Astrocyte (in vitro differentiated cells and primary cell): ENCODE data around the gene URM1. TPM values are rescaled to one million over a fixed set of nuclear protein-coding genes. Genes with fewer than 3 reads are reported as not detected.

Experiments used
- DNase-seq: peaks from one replicate; pipeline ENCODE4 v3.0.0-alpha.2; 2010; ENCODE audit warnings: low read depth
- FAIRE-seq: peaks from 2 replicates; lab custom pipeline; 2011; peaks lifted over from hg19 to GRCh38; lab: Jason Lieb, UNC
- H2AFZ ChIP-seq: 2 replicates; pipeline ENCODE4 v1.6.0; 2012; ENCODE audit warnings: low read depth, low read length, inconsistent platforms
- H3K27ac ChIP-seq: 2 replicates; pipeline ENCODE4 v1.5.1; 2011; ENCODE audit warnings: low read depth, low read length, inconsistent platforms
- H3K27me3 ChIP-seq: 2 replicates; pipeline ENCODE4 v1.6.0; 2011; ENCODE audit warnings: low read length, inconsistent platforms; ENCODE audit not compliant: insufficient read depth
- H3K36me3 ChIP-seq: 2 replicates; pipeline ENCODE4 v1.5.1; 2011; ENCODE audit warnings: low read length, inconsistent platforms; ENCODE audit not compliant: insufficient read depth
- H3K4me1 ChIP-seq: 2 replicates; pipeline ENCODE4 v1.5.1; 2011; ENCODE audit warnings: low read length, inconsistent platforms; ENCODE audit not compliant: insufficient read depth
- H3K4me2 ChIP-seq: 2 replicates; pipeline ENCODE4 v1.6.0; 2012; ENCODE audit warnings: low read length, inconsistent platforms
- H3K4me3 ChIP-seq: 2 replicates; pipeline ENCODE4 v1.5.1; 2011; ENCODE audit warnings: low read depth, mild to moderate bottlenecking, low read length, inconsistent platforms; ENCODE audit not compliant: insufficient read depth
- H3K79me2 ChIP-seq: 2 replicates; pipeline ENCODE4 v1.6.0; 2012; ENCODE audit warnings: mild to moderate bottlenecking, low read length, inconsistent platforms; ENCODE audit not compliant: insufficient read depth
- H3K9ac ChIP-seq: 2 replicates; pipeline ENCODE4 v1.6.0; 2012; ENCODE audit warnings: mild to moderate bottlenecking, low read length, inconsistent platforms
- H3K9me3 ChIP-seq: 2 replicates; pipeline ENCODE4 v1.5.1; 2012; ENCODE audit warnings: low read depth, mild to moderate bottlenecking, low read length, inconsistent platforms; ENCODE audit not compliant: insufficient read depth
- H4K20me1 ChIP-seq: 2 replicates; pipeline ENCODE4 v1.6.0; 2012; ENCODE audit warnings: low read length, inconsistent platforms; ENCODE audit not compliant: insufficient read depth
- H3K27ac Mint-ChIP-seq: one replicate; pipeline ENCODE4 v1.8.0; 2021; ENCODE audit warnings: mild to moderate bottlenecking, mixed read lengths; ENCODE audit not compliant: unreplicated experiment
- H3K27me3 Mint-ChIP-seq: one replicate; pipeline ENCODE4 v1.8.0; 2021; ENCODE audit warnings: low read depth, mixed read lengths; ENCODE audit not compliant: unreplicated experiment
- H3K36me3 Mint-ChIP-seq: one replicate; pipeline ENCODE4 v1.8.0; 2021; ENCODE audit warnings: low read depth, mixed read lengths; ENCODE audit not compliant: unreplicated experiment
- H3K4me1 Mint-ChIP-seq: one replicate; pipeline ENCODE4 v1.8.0; 2021; ENCODE audit warnings: low read depth, mixed read lengths; ENCODE audit not compliant: unreplicated experiment
- H3K4me3 Mint-ChIP-seq: one replicate; pipeline ENCODE4 v1.8.0; 2021; ENCODE audit warnings: mild to moderate bottlenecking, moderate library complexity, mixed read lengths; ENCODE audit not compliant: unreplicated experiment
- H3K9me3 Mint-ChIP-seq: one replicate; pipeline ENCODE4 v1.8.0; 2021; ENCODE audit warnings: mild to moderate bottlenecking, mixed read lengths; ENCODE audit not compliant: unreplicated experiment
- CTCF ChIP-seq: IDR thresholded peaks from 2 replicates; pipeline ENCODE4 v1.5.1; 2011; ENCODE audit warnings: low read depth, mild to moderate bottlenecking, inconsistent platforms, low read length, moderate library complexity; ENCODE audit not compliant: insufficient read depth
- EZH2 ChIP-seq: IDR thresholded peaks from 2 replicates; pipeline ENCODE4 v1.6.1; 2012; ENCODE audit warnings: mild to moderate bottlenecking, low read length, inconsistent platforms; ENCODE audit not compliant: insufficient read depth
- total RNA-seq: library from RNA; stranded (reverse); gene quantifications from 2 replicates; pipeline ENCODE4 v1.2.1, GENCODE V29; 2021

URM1 gene
- total RNA-seq, 1 donor from 2014 or later, result 50.7 TPM

GRCh38 chr9:128371630-128372117, 500 bp downstream of the URM1 start:
- DNase-seq, result no peak
- H3K27ac Mint-ChIP-seq, result peak overlapping the region; percentile 92
- peaks cover 29% of the 10 kb centered on the region for H3K4me1 Mint-ChIP-seq
- peak overlapping the region; percentile 94 for H3K4me3 Mint-ChIP-seq
- no peak for FAIRE-seq
- peak overlapping the region; percentile 88 for H3K27ac ChIP-seq
- TF ChIP-seq CTCF (no peak), EZH2 (no peak)
- no peaks in the 10 kb centered on the region for H3K36me3 ChIP-seq
- H3K9ac ChIP-seq, result peak overlapping the region; percentile 98
- peak overlapping the region; percentile 84 for H2AFZ ChIP-seq
- no peaks in the 10 kb centered on the region for H3K9me3 ChIP-seq
- peaks cover 12% of the 10 kb centered on the region for H3K4me1 ChIP-seq
- H4K20me1 ChIP-seq, result peaks cover 23% of the 10 kb centered on the region
- H3K9me3 Mint-ChIP-seq, result no peaks in the 10 kb centered on the region
- no peaks in the 10 kb centered on the region for H3K27me3 Mint-ChIP-seq
- H3K4me3 ChIP-seq, result peak overlapping the region; percentile 98
- H3K36me3 Mint-ChIP-seq, result peaks cover 2% of the 10 kb centered on the region
- H3K4me2 ChIP-seq, result peak overlapping the region; percentile 87
- H3K27me3 ChIP-seq, result no peaks in the 10 kb centered on the region
- peaks cover 50% of the 10 kb centered on the region for H3K79me2 ChIP-seq

GRCh38 chr9:128372188-128372641, 1.0 kb downstream of the URM1 start:
- H3K4me1 ChIP-seq, result peaks cover 12% of the 10 kb centered on the region
- peaks cover 28% of the 10 kb centered on the region for H4K20me1 ChIP-seq
- no peak overlapping the region for H2AFZ ChIP-seq
- H3K4me2 ChIP-seq, result peak overlapping the region; percentile 87
- FAIRE-seq (no peak), DNase-seq (no peak)
- no peaks in the 10 kb centered on the region for H3K27me3 Mint-ChIP-seq
- H3K36me3 Mint-ChIP-seq, result peaks cover 2% of the 10 kb centered on the region
- no peak for TF ChIP-seq CTCF
- no peak for TF ChIP-seq EZH2
- H3K27ac Mint-ChIP-seq, result peak overlapping the region; percentile 8
- H3K9me3 ChIP-seq, result no peaks in the 10 kb centered on the region
- no peaks in the 10 kb centered on the region for H3K36me3 ChIP-seq
- no peaks in the 10 kb centered on the region for H3K9me3 Mint-ChIP-seq
- peak overlapping the region; percentile 94 for H3K4me3 Mint-ChIP-seq
- H3K4me1 Mint-ChIP-seq, result peaks cover 29% of the 10 kb centered on the region
- peak overlapping the region; percentile 98 for H3K9ac ChIP-seq
- H3K27me3 ChIP-seq, result no peaks in the 10 kb centered on the region
- H3K27ac ChIP-seq, result peak overlapping the region; percentile 88
- H3K4me3 ChIP-seq, result peak overlapping the region; percentile 98
- H3K79me2 ChIP-seq, result peaks cover 55% of the 10 kb centered on the region

GRCh38 chr9:128372784-128373183, 1.6 kb downstream of the URM1 start:
- no peaks in the 10 kb centered on the region for H3K9me3 ChIP-seq
- FAIRE-seq, result no peak
- peak overlapping the region; percentile 98 for H3K9ac ChIP-seq
- H3K27me3 ChIP-seq, result no peaks in the 10 kb centered on the region
- Mint-ChIP-seq H3K36me3 (peaks cover 2% of the 10 kb centered on the region), H3K27me3 (no peaks in the 10 kb centered on the region), H3K9me3 (no peaks in the 10 kb centered on the region), H3K4me1 (peaks cover 29% of the 10 kb centered on the region), H3K4me3 (peak overlapping the region; percentile 94), H3K27ac (peak overlapping the region; percentile 8)
- peaks cover 31% of the 10 kb centered on the region for H4K20me1 ChIP-seq
- H3K27ac ChIP-seq, result peak overlapping the region; percentile 88
- no peak for TF ChIP-seq EZH2
- no peak for TF ChIP-seq CTCF
- peaks cover 57% of the 10 kb centered on the region for H3K79me2 ChIP-seq
- DNase-seq, result no peak
- H3K4me2 ChIP-seq, result peak overlapping the region; percentile 87
- H3K4me3 ChIP-seq, result no peak overlapping the region
- H2AFZ ChIP-seq, result no peak overlapping the region
- H3K36me3 ChIP-seq, result no peaks in the 10 kb centered on the region
- H3K4me1 ChIP-seq, result peaks cover 12% of the 10 kb centered on the region
